Endothelial cell of umbilical vein (primary cell): Measurements from ENCODE around the gene NRP2.

ENCODE experiments used
- MAX ChIP-seq: IDR thresholded peaks from 2 replicates; pipeline ENCODE4 v1.6.1; 2011; ENCODE audit not compliant: insufficient read depth, insufficient read length
- POLR2A ChIP-seq: IDR thresholded peaks from 2 replicates; pipeline ENCODE4 v1.6.1; 2012; ENCODE audit warnings: low read depth, mild to moderate bottlenecking, control low read depth, low read length
- TF ChIP-seq, protein P1 (sequence below), 2 donors: IDR thresholded peaks; 1 replicate in 1 of 2; 2 replicates in 1 of 2; pipeline ENCODE4 v1.5.1; 2011; ENCODE audit warnings: low read length in 2 of 2, mild to moderate bottlenecking in 2 of 2, moderate library complexity in 2 of 2, control low read depth in 1 of 2, inconsistent platforms in 1 of 2, low read depth in 1 of 2; ENCODE audit not compliant: insufficient read depth in 1 of 2; ENCODE audit errors: extremely low read depth in 1 of 2

GRCh38 chr2:205655779-205656456, 26.4 kb upstream of the NRP2 start:
- TF ChIP-seq, protein P1, sequence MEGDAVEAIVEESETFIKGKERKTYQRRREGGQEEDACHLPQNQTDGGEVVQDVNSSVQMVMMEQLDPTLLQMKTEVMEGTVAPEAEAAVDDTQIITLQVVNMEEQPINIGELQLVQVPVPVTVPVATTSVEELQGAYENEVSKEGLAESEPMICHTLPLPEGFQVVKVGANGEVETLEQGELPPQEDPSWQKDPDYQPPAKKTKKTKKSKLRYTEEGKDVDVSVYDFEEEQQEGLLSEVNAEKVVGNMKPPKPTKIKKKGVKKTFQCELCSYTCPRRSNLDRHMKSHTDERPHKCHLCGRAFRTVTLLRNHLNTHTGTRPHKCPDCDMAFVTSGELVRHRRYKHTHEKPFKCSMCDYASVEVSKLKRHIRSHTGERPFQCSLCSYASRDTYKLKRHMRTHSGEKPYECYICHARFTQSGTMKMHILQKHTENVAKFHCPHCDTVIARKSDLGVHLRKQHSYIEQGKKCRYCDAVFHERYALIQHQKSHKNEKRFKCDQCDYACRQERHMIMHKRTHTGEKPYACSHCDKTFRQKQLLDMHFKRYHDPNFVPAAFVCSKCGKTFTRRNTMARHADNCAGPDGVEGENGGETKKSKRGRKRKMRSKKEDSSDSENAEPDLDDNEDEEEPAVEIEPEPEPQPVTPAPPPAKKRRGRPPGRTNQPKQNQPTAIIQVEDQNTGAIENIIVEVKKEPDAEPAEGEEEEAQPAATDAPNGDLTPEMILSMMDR (IDR thresholded peaks at IDR 0.05; ENCODE audit: extremely low read depth in 1 of 2, insufficient read depth in 1 of 2, low read depth in 1 of 2, low read length in 2 of 2), result no peak
- TF ChIP-seq POLR2A (no peak), MAX (no peak)
